NCI-H1105 (cell line): ENCODE data around the gene SZT2.
"Not testable (repeated sequence)": the region's sequence is repeated elsewhere in the genome, so short reads cannot be mapped to it uniquely, and the experiment has no call there.

ENCODE experiments used
- DNase-seq: peaks from one replicate; lab custom pipeline; 2025; lab: John Stamatoyannopoulos, UW

SZT2 gene

DNA sequence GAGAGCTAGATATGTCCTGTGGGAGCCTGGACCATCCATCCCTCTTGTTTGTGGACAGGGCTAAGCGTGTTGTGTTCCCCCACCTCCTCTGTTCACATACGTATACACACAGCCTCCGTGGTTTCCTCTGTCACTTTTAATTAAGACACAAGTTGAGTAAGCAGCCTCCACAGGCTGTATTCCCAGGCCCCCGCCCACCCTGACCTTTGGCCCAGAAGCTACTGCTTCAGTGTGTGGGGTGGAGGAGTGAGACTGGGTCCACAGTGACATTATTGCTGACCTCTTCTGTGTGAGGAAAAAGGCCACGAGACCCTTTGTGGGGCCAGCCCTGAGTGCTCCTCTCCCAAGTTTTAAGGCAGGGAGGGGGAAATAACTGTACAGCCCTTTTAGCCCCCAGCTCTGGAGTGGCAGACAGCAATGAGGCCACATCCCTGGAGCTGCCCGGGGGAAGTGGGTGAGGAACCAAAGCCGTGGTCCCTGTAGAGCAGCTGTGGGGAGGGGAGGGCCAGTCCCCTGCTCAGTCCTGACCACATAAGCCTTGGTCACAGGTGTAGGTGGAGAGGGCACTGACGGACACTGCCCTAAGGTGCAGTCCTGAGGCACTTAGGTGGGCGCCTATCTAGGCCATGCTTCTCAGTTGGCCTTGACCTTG is 26.3 kb upstream of the SZT2 start:
- no peak for DNase-seq

DNA sequence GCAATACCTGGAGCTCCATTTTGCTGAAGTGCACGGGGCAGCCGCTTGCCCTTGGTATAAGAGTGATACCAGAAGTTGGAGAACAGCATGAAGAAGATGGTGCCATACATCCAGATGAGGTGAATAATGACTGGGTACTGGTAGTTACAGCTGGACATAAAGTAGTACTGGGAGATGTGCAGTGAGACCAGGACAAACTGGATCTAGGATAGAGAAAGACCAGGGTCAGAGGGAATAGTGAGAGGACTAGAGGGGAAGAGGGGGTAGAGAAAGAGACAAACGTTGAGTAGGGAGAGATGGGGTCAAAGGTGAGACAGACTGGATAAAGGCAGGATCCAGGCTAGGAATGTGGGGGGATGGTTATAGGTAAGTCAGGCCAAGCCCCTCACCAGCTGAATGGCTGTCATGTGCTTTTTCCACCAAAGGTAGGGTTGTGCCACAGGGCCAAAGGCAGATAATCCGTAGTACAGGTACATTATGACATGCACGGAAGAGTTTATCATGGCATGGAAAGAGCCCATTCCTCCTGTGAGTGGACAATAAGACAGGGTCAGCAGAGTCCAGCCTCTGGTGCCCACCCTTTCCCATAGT is 25.7 kb upstream of the SZT2 start:
- no peak for DNase-seq

DNA sequence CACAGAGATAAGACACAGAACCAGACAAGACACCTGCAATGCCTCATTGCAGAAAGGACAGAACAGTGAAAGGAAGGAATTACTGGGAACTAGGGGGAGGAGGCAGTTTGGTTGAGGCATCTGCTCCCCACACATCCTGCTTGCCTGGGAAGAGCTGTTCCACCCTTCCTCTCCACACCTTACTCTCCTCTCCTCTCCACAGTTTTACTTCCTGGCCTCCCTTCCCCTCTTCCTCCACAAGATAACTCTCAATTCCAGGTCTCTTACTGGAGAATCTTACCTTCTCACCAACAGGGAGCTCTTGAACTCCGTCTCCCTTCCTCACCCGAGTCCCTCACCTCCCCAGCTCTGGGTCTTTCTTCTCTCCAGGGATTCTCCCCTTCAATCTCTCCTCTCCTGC is 24.0 kb upstream of the SZT2 start:
- no peak for DNase-seq

DNA sequence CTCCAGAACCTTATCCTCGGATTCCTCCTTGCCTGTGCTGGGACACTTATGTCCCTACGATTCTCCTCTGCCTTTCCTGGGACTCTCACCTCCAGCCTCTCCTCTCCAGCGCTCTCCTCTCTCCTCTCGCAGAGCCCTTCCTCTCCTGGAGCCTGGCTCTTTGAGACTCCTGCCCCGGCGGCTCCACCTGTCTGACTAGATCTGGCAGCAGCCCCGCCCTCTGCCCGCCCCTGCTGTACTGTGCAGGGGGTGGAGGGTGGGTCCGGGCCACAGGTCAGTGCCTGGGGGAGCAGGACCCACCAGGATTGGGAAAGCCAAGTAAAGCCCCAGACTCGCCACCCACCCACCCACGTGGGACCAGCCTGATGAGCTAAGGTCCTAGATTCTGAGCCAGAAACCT is 23.5 kb upstream of the SZT2 start:
- DNase-seq: no peak

DNA sequence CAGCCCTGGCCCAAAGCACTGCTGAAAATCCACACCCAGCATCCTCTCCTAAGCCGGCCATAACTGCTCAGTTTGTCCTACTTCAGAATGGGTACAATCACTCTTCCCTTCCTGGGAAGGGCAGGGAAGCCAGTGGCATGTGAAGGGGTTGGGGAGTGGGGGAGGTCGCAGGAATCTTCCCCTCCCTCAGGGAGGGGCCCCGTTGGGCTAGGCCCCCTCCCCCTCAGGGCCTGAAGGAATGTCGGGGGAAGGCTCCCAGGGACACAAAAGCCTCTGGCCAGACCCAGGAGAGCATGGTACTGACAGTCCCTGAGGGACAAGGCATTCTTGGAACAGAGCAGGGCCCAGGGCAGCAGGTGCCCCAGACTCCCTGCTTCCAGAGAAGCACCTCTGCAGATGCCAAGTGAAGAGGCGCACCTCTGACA is 23.1 kb upstream of the SZT2 start:
- DNase-seq: no peak

DNA sequence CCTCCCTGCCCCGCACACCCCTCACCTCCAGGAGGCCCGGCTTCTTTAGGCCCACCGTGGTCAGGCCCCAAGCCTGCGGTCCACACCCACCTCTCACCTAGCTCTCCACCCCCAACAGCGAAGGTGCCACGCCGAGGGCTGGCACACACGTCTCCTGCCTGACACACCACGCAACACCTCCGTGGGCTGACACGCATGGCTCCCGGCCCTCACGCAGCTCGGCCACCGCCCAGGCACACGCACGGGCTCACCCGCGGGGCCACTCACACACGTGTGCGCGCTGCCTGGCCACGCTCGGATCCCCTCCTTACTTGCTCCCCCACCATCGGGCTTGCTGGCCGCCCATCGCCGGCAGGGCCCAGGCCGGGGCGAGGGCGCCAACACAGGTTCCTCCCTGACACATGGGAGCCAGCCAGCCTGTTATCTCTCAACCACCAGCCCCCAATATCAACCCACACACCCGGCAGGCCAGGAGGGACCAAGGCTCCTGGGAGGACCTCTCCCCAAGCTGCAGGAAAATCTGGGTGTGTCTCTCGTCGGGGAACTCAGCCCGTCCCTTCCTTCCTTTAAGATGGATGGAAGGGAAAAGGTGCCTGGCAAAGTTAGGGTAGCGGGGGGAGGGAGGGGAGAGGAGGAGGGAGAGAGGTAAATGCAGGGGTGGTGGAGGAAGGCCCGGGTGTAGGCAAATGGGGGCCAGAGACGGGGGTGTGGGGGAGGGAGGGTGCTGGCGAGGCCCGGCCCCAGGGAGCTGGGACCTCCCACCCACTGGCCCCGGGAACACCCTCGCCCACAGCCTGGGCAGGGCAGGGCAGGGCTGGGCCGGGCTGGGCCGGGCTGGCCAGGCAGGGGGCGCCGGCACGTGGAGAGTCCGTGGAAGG is 22.4 kb upstream of the SZT2 start:
- no peak for DNase-seq

DNA sequence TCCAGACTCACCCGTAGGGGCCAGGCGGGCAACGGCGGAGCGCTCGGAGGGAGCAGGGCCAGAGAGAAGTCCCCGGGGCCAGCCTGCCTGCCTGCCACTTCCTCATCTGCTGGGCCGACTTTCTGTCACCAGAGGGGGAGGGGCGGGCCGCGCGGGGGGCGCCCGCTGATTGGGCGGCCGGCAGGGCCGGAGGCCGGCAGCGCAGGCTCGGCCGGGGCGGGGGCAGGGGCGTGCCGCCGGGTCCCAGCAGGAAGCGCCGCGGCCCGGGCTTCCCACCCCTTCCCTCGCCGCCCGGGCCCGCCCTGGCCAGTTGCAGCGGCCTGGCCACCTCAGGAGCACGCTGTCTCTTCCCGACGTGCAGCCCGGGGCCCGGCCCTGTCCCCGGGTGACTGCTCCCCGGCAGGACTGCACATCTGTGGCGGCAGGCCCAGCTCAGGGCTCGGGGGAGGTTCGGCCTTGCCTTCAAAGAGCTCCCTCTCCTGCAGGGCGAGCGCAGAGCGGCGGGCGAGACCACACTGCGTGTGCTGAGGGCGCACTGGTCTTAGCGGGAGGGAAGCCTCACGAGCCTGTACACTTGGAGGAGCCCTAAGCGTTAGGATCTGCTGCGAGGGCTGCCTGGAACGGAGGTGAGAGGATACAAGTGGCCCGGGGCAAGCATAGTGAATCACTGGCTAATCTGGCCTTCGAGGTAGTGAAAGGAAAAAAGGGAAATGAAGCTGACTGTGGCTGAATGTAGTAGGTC is 21.6 kb upstream of the SZT2 start, which contains the start of gene ELOVL1:
TSS of gene ELOVL1 (minus strand) at position 108 of the 742 bp plus-strand sequence. CDS start 2,402 bp downstream, outside the sequence.
- peak; percentile 85 for DNase-seq

DNA sequence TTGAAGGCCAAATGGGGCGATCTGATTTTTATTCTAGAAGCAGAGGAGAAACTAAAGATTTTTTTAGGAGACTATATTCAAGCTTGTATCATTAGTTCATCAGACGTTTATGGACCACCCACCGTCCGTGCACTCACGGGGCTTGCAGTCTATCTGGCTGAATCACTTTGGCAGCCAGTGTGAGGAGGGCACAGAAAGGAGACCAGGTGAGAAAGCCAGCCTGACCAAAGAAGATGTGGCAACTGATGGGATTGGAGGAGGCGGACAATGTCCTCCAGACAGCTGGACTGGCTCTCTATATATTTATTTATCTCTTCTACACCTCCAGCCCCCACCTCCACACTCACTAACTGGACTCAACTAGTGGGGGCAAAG is 21.1 kb upstream of the SZT2 start:
- no peak for DNase-seq

DNA sequence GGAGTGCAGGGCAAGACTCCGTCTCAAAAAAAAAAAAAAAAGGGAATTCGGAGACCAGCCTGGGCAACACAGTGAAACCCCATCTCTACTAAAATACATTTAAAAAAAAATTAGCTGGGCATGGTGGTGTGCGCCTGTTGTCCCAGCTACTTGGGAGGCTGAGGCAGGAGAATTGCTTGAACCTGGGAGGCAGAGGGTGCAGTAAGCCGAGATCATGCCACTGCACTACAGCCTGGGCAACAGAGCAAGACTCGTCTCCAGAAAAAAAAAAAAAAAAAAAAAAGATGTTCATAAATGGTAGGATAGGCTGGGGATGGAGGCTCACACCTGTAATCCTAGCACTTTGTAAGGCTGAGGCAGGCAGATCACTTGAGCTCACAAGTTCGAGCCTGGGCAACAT is 19.9 kb upstream of the SZT2 start:
- not testable (repeated sequence) for DNase-seq

DNA sequence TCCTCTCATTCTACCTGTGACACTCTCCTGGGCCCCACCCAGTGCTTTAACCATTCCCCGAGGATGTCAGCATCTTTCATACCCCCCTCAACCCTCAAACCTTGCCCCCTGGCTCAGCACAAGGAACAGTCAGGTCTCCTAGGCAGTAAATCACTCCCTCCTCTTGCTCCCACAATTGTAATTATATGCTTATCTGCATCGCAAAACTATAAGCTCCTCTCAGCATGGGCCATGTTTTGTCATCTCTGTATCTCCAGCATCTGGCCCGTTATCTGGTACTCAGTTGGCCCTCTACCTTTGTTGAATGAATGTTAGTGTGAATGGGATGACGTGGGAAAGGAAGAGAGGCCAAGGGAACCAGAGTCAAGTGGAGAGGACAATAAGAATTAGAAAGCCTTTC is 19.1 kb upstream of the SZT2 start:
- no peak for DNase-seq

DNA sequence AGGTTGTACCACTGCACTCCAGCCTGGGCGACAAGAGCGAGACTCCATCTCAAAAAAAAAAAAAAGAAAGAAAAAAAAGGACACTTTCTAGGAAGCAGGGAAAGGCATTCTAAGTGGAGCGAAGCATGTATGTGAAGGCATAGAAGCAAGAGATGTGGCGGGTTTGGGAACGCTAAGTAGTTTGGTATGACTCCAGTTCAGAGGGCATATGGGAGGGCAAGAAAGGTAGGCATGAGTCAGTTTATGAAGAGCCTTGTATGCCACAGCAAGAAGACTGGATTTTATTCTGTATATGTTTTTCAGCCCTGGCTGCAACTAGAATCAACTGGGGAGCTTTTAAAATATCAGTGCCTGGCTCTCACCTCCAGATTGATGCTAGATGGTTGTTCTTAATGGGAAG is 17.5 kb upstream of the SZT2 start:
- DNase-seq: no peak

DNA sequence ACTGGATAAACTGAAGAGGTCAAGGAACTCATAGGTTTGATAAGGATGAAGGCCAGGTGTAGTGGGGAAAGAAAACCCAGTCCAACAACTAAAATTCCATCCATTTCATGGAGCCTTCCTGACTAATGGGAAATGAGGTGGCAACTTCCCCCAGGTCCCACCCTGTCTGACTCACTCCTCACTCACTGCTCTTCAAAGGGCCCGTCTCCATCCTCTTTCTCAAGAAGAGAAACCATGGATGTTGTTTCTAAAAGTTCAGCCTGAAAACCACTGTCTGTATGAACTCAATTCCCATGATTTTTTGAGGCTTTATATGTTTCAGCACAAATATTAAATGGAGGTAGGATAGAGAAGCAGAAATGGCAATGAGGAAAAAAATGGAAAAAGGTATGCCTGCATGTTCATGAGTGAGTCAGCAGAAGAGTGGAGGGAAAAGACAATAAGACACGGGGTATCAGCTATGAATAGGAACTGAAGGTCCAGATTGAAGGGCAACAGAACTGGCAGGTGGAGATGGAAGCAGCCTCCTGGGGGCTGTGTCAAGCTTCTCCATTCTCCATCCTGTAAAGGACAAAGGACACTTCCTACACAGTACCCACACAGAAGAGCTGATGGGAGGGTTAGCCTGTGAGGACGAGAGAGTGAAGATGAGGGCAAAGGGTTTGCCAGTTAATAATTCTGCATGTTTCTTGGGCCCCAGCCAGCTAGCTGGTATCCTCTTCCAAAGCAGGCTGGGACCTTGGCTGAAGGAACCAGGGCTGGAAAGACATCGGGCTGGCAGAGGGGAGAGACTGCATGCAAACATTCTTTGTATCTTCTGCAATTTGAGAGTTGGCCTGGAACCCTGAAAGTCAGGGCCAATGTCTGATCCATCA is 16.4 kb upstream of the SZT2 start:
- DNase-seq: no peak

DNA sequence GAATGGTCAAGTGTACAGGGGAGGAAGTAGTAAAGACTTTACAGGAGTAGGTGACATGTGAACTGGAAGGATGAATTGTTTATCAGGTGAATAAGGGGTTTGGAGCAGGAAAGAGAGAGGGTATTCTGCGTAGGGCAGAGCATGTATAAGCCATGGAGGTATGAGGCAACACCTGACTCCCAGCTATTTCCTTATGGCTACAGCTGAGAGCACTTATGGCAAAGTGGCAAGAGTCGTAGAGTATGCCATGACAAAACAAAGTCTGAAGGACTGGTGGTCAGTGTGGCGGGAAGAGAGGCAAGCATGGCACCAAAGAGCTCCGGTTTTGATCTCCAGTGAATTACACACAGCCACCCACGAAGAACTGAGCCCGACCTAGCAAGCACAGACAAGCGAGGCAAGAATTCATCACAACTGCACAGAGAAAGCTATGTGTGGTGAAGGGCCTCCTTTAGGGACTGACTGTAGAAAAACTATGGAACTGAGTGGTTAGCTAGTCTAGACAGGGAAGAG is 12.9 kb upstream of the SZT2 start:
- no peak for DNase-seq

DNA sequence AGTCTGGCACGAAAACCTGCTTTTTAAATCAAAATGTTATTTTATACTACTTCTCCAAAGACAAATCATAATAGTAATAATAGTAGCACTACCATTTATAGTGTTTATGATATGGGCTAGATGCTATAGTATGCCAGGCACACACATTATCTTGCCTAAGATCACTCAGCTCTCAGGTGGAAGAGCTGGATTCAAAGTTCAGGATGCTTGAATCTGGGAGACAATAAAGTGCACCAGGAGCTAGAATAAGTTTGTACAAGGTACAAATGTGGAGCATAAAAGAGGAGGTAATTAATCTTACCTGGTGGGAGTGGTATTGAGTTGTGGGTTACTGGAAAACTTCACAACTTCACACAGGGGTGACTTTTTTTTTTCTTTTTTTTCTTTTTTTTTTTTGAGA is 11.9 kb upstream of the SZT2 start:
- no peak for DNase-seq

DNA sequence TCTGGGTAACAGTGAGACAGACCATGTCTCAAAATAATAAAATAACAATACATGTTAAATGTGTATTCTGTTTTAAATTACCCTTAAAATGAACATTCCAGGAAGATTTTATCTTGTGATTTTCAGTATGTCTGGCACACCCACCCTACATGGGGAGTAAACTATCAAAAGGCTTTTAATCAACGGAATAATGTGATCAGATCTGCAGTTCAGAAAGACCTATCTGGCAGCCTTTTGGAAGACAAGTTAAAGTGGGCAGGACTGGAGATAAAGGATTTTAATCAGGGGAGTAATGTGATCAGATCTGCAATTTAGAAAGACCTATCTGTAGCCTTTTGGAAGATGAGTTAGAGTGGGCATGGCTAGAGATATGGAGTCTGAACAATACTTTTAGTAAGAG is 10.2 kb upstream of the SZT2 start:
- no peak for DNase-seq

DNA sequence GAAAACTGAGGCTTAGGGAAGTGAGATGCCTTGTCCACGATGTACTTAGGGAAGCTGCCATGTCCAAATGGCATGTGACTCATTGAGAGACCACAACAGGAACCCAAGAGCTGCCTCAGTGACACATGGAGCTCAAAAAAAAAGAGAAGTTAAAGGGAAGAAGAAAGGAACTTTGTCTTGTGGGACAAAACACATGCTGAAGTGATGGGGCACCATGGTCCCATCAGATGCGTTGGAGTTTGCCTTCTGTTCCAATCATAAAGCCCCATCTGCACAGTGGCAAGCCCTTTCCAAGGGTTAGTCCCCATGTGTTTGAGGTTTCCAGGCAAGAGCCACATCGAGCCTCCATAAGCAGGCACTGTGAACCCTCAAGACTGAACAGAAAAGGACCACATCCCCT is 8.1 kb upstream of the SZT2 start:
- no peak for DNase-seq

DNA sequence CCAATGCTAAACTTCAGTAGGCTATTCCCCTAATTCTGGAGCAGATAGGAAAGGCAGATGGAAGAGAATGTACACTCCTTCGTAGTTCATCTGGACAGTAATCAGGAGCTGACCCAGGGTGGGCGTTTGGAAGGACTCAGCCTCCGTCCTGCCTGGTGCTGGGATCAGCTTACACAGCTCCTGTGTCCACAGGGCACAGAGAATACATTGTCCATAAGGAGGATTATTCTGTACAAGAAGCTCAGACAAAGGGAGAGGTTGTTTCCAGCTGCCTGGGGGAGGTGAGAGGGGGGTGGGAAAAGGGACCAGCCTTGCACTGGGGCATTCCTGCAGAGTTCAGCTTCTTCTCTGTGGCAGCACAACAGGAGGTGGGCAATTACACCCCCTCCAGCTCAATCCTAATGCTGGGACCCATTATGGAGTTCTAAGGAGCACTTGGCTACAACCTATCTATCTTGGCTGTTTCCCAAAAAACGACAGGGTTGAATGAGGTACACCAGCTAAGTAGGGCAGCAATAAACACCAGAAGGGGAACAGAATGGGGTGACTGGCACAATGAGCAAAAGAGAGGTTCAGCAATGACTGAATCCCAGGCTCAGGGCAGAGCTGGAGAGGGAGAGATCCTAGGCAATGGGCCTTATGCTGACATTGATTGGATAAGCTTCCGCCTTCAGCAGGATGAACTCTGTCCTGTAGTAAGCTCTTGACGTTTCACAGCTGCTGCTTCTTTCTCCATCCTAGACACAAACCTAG is 7.5 kb upstream of the SZT2 start:
- no peak for DNase-seq

DNA sequence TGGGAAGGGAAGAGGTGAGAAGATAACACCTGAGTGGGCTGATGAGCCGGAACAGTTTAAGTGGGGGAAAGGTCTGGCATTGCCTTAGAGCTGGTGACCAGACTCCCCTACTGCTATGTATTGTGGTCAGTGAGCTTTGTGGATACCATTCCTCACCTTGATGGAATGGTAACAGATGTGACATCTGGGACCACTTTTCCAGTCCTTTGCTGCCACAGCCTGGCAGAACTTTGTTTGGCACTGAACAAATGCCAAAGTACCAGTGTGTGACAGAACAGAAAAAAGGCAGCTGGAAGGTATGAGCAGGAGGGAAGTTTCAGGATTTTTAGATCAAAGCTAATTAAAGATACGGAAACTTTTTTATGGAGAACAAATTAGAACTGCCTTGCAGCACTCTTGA is 6.2 kb upstream of the SZT2 start:
- no peak for DNase-seq

DNA sequence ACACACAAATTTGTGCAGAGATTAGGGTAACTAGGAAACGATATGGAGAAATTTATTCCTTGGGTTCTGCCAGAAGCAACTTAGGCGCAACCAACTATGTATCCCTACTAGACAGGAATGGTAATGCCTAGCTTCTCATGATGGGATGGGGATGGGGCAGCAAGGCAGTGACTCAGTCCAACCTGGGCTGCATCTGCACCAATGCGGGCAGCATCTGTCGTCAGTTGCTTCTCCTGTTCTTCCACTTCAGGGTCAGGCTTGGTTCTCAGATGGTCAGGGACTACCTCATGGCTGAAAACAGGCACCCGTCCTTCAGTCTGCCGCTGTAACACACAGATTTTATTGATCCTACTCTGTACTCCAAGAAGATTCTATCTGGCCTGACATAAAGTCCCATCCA is 3.0 kb upstream of the SZT2 start:
- DNase-seq: no peak

DNA sequence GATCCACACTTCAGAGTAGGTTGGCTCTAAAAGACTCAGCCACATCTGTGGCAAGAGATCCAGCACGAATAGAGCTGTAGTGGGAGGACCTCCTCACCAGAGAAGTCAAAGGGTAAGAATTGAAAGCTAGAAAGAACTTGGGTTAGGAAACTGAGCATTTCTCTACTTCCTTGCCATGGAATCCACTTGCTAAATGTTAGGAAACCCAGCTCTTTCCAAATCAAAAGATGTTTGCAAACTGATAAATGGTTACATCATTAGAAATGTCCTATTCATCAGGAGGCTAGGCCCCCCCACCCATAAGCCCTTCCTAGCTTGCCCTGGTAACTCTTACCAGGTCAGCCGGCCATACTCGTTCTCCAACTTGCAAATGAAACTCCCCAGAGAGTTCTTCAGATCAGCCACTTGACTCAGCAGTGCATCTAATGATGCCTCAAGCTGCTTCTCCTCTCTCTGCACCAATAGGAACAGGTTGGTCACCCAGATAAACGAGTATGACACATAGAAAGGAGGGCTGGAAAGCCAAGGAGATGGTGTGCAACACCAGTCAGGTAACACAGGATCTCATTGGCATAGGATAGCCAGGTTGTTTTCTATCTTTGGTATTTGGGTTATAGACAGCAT is 1.6 kb upstream of the SZT2 start:
- no peak for DNase-seq
